Activated T-helper 2 cell treated with anti-CD3 and anti-CD28 coated beads, Interferon-gamma antibody, Interleukin-2, Interleukin-4, amounts not matched to agents 10 μg/mL and 5 μg/mL and 100 μg/mL, durations not matched to agents 14 hours and 24 hours and 36 hours (primary cell): ENCODE results near the gene DBH. TPM values are rescaled to one million over a fixed set of nuclear protein-coding genes. Genes with fewer than 3 reads are reported as not detected.

Source experiments
- DNase-seq: peaks from one replicate; pipeline ENCODE4 v3.0.0; 2021; ENCODE audit warnings: low spot score
- H3K27ac Mint-ChIP-seq: one replicate; pipeline ENCODE4 v1.8.0; 2021; ENCODE audit warnings: mixed read lengths
- H3K27me3 Mint-ChIP-seq: one replicate; pipeline ENCODE4 v1.8.0; 2021; ENCODE audit warnings: low read depth, mixed read lengths
- H3K36me3 Mint-ChIP-seq: one replicate; pipeline ENCODE4 v1.8.0; 2021; ENCODE audit warnings: low read depth, mixed read lengths
- H3K4me1 Mint-ChIP-seq: one replicate; pipeline ENCODE4 v1.8.0; 2021; ENCODE audit warnings: low read depth, mixed read lengths
- H3K4me3 Mint-ChIP-seq: one replicate; pipeline ENCODE4 v1.8.0; 2021; ENCODE audit warnings: low read depth, mild to moderate bottlenecking, moderate library complexity, mixed read lengths
- H3K9me3 Mint-ChIP-seq: one replicate; pipeline ENCODE4 v1.8.0; 2021; ENCODE audit warnings: mixed read lengths
- intact Hi-C: fragments of 100-400 bp; cut with micrococcal nuclease; formaldehyde crosslinking; loops from one replicate; pipeline ENCODE4 v1.15.1; 2023
- total RNA-seq: library from RNA; stranded (reverse); gene quantifications from 2 replicates; pipeline ENCODE4 v1.2.3, GENCODE V29; 2022

DBH gene
- total RNA-seq, 1 donor from 2014 or later = not detected

DNA sequence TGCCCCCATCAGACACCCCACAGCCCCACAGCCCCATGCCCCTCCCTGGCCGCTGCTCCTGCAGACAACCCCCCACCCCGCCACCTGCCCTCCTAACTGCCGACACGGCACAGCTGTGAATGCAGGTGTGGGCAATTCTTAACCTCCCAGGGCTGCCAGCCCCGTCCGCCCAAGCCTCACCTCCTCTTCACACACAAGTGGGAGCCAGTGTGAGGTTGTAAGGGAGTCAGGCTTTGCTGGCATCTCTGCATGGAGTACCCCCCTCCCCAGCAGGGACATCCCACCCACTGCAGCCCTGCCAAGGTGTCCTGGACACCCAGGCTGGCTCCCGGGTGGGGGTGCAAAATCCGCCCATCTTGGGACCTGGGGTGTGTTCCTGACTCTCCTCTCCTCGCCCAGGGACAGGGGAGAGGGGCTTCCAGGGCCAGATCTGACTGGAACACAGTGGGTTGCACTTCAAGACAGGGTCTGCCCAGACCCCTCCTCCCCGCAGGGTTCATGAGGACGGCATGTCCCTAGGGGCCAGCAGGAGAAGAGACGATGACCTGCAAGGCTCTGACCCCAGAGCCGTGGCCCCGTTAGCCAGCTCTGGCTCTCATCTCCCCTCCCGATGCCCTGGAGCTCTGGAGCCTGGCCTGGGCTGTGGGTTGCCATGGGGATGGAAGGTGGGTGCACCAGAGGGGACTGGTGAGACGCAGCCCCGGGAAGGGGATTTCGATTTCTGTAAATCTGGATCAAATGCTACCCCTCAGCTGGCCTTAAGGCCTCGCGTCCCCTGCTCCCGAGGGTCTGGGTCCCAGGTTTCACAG is 67.6 kb downstream of the DBH start:
- Mint-ChIP-seq H3K27me3 (peaks cover 4% of the 10 kb centered on the region), H3K4me1 (peaks cover 14% of the 10 kb centered on the region), H3K27ac (no peak overlapping the region), H3K36me3 (no peaks in the 10 kb centered on the region), H3K9me3 (no peaks in the 10 kb centered on the region), H3K4me3 (no peak overlapping the region)
- DNase-seq = no peak
- intact Hi-C loops = no loop called here

- no peaks in the 10 kb centered on the region for H3K36me3 Mint-ChIP-seq
- no peak for DNase-seq
- intact Hi-C loops = no loop called here
- peaks cover 14% of the 10 kb centered on the region for H3K4me1 Mint-ChIP-seq
- H3K27me3 Mint-ChIP-seq = peaks cover 4% of the 10 kb centered on the region
- H3K4me3 Mint-ChIP-seq = no peak overlapping the region
- H3K27ac Mint-ChIP-seq = no peak overlapping the region
- no peaks in the 10 kb centered on the region for H3K9me3 Mint-ChIP-seq
Observed at GRCh38 chr9:133704711-133705181, 68.6 kb downstream of the DBH start.

DNA sequence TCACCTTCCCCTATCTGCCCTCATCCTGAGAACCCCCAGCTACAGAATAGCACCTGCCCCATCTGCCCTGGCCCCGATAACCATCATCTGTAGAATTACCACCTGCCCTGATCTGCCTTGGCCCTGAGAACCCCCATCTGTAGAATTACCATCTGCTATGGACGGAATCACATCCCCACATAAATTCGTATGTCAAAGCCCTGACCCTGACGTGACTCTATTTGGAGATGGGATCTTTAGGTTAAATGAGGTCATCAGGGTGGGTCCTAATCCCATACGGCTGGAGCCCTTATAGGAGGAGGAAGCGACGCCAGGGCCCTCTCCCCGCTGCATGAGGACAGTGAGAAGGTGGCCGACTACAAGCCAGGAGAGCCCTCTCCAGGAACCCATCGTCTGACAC is 69.4 kb downstream of the DBH start:
- Mint-ChIP-seq H3K9me3 (no peaks in the 10 kb centered on the region), H3K4me1 (peaks cover 14% of the 10 kb centered on the region), H3K36me3 (no peaks in the 10 kb centered on the region), H3K27ac (no peak overlapping the region), H3K27me3 (peaks cover 5% of the 10 kb centered on the region), H3K4me3 (no peak overlapping the region)
- no peak for DNase-seq
- intact Hi-C loops = no loop called here

GRCh38 chr9:133706307-133707050 is 70.3 kb downstream of the DBH start:
- H3K4me1 Mint-ChIP-seq = peaks cover 7% of the 10 kb centered on the region
- intact Hi-C loops = no loop called here
- no peak for DNase-seq
- H3K27me3 Mint-ChIP-seq = peaks cover 5% of the 10 kb centered on the region
- H3K4me3 Mint-ChIP-seq = no peak overlapping the region
- H3K9me3 Mint-ChIP-seq = no peaks in the 10 kb centered on the region
- H3K36me3 Mint-ChIP-seq = no peaks in the 10 kb centered on the region
- no peak overlapping the region for H3K27ac Mint-ChIP-seq

DNA sequence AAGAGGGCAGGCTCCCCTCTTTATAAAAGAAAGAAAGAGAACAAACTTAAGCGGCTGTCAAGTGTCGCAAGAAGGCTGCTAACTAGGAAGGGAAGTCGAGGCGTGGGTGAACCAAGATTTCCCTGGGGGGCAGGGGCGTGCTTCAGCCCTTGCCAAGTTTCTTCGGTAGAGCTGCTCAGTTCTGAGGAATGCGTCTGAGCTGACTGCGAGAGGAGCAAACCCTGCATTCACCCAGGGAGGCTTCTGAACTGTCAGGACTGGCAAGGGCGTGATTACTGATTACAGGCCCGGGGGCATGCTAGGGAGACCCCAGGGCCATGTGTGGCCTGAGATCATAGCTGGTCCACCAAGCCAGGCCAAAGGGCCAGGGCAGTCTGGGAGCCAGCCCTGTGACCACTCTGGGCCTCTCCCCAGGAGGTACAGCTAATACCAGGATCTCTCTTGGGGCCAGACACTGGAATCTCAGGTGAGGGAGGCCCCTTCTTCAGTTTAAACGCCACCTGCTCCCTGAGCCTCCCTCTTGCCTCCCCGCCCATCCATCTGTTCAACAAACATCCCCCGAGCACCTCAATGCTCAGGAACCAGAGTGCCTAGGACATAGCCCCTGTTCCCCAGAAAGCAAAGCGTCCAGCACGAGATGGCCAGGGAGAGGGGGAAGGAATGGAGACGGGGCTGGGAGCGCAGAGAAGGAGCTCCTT is 71.1 kb downstream of the DBH start:
- Mint-ChIP-seq H3K27ac (no peak overlapping the region), H3K27me3 (peaks cover 3% of the 10 kb centered on the region), H3K9me3 (no peaks in the 10 kb centered on the region), H3K36me3 (no peaks in the 10 kb centered on the region), H3K4me3 (no peak overlapping the region), H3K4me1 (peaks cover 2% of the 10 kb centered on the region)
- intact Hi-C loops = no loop called here
- no peak for DNase-seq

DNA sequence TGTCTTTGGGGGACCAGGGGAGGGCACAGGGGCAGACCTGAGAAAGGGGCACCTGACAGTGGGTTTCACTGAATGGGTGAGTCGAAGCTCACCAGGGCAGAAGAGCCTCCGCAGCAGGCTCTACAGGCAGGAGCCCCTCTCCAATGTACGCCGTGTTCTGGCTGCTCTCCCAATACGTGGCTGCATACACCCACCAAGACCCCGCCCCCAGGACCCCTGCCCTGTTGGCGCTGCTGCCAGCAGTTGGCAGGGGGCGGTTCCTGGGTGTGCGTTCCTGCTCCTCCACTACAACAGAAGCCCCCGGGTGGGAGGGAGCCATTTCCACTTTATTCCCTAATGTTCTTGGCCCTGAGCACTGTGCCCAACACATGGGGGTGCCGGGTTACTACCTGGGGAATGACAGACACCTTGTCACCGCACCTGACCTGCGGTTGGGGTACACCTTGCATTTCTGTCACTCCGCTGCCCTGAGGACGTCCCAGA is 71.6 kb downstream of the DBH start:
- intact Hi-C loops = no loop called here

DNA sequence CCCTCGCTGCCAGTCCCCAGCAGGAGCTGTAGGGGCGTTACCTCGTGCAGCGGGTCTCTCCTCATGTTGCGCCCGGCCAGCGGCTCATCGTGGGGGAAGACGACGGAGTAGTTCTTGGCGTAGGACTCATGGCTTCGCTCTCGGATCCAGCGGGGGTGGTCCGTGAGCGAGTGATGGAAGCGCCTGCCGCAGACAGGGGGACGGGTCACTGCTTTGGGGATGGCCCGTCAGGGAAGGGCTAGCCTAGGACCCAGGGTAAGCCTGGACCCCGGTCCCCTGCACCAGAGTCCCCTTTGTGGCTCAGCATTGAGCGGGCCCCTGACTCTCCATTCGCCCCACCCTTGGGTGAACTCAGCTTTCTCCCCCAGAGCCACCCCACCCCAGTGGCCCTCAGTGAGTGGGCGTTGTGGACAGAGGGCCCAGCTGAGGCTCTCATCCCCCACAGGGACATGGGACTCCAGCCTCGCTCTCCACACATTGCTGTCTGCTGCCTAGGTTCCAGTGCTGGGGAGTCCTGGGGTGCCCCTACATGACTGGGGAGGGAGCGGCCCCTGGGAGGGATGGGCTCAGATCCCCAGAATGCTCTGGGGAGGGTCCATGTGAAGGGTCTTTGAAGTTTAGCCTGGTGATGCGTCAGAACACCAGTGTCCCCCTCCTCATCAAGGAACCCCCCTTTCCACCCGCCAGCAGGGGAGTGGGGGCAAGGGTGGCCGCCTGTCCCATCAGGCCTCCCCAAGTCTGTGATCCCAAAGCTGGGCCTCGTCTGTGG is 72.3 kb downstream of the DBH start:
- DNase-seq = no peak
- intact Hi-C loops = no loop called here
- Mint-ChIP-seq H3K9me3 (no peaks in the 10 kb centered on the region), H3K4me3 (no peak overlapping the region), H3K27ac (no peak overlapping the region), H3K4me1 (no peaks in the 10 kb centered on the region), H3K27me3 (peaks cover 3% of the 10 kb centered on the region), H3K36me3 (no peaks in the 10 kb centered on the region)

More for the DNA sequence above, 71.6 kb downstream of the DBH start:
- no peaks in the 10 kb centered on the region for H3K4me1 Mint-ChIP-seq
- H3K9me3 Mint-ChIP-seq = no peaks in the 10 kb centered on the region
- H3K27ac Mint-ChIP-seq = no peak overlapping the region
- no peaks in the 10 kb centered on the region for H3K36me3 Mint-ChIP-seq
- H3K4me3 Mint-ChIP-seq = no peak overlapping the region
- no peak for DNase-seq
- H3K27me3 Mint-ChIP-seq = peaks cover 3% of the 10 kb centered on the region

Other genes with a start within 250 kb of the DBH start
- 31.7 and 32.8 TPM in 2 replicates for gene REXO4, start 218.4 kb upstream of the DBH start, total RNA-seq
- gene ADAMTS13, start 214.0 kb upstream of the DBH start, total RNA-seq = 1.5 and 1.6 TPM in 2 replicates
- 0.46 TPM in 2 replicates for gene CACFD1, start 176.4 kb upstream of the DBH start, total RNA-seq
- 6.1 and 6.5 TPM in 2 replicates for gene SLC2A6, start 157.3 kb upstream of the DBH start, total RNA-seq
- gene MYMK, start 111.4 kb upstream of the DBH start, total RNA-seq = not detected in 2 replicates
- gene ADAMTSL2, start 101.7 kb upstream of the DBH start, total RNA-seq = not detected in 2 replicates
- not detected in 2 replicates for gene FAM163B, start 27.0 kb upstream of the DBH start, total RNA-seq
- 1.1 and 1.6 TPM in 2 replicates for gene SARDH, start 102.0 kb downstream of the DBH start, total RNA-seq